Fibroblast of villous mesenchyme (primary cell): ENCODE measurements around the gene NAA10. TPM values are rescaled to one million over a fixed set of nuclear protein-coding genes. Genes with fewer than 3 reads are reported as not detected.
A peak's percentile ranks its signal among the peaks of the same experiment; 100 is the strongest.

ENCODE experiments used
- DNase-seq: peaks from one replicate; pipeline ENCODE4 v3.0.0-alpha.2; 2010; ENCODE audit warnings: low read depth
- H3K4me3 ChIP-seq: 2 replicates; pipeline ENCODE4 v1.5.1; 2011; ENCODE audit warnings: low read depth, mild to moderate bottlenecking, low read length
- total RNA-seq: library from RNA; depleted of rRNA; stranded (reverse); fragments of >200 nt; gene quantifications from 2 replicates; pipeline ENCODE4 v1.2.3, GENCODE V29; 2012
- TF ChIP-seq, protein P1 (sequence below): IDR thresholded peaks from 2 replicates; pipeline ENCODE4 v1.5.1; 2012; ENCODE audit warnings: low read depth, mild to moderate bottlenecking, low read length; ENCODE audit not compliant: insufficient read depth

The NAA10 gene
- total RNA-seq, 1 donor, result 62.2 TPM

DNA sequence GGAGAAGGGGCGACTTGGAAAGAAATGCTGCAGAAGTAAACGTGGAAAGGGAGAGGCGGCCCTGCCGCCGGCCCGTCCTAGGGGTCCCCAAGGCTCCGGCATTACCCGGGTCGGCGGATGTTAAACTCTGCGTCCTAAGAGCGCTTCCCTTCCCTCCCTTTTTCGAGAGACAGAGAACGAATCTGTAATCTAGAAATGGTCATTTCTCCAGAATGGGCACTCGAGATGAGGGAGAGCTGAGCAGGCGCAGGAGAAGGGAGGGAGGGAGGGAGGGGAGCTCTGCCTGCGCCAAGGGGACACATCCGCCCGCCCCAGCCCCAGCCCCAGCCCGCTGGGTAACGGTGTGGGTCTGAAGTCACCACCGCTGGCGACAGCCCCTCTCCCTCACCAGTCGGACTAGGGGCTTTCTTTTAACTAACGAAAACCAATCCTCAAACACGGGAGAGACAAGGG, 35.1 kb upstream of the NAA10 start:
- peak; percentile 38 for DNase-seq
- peak overlapping the region; percentile 88 for H3K4me3 ChIP-seq
- TF ChIP-seq, protein P1, sequence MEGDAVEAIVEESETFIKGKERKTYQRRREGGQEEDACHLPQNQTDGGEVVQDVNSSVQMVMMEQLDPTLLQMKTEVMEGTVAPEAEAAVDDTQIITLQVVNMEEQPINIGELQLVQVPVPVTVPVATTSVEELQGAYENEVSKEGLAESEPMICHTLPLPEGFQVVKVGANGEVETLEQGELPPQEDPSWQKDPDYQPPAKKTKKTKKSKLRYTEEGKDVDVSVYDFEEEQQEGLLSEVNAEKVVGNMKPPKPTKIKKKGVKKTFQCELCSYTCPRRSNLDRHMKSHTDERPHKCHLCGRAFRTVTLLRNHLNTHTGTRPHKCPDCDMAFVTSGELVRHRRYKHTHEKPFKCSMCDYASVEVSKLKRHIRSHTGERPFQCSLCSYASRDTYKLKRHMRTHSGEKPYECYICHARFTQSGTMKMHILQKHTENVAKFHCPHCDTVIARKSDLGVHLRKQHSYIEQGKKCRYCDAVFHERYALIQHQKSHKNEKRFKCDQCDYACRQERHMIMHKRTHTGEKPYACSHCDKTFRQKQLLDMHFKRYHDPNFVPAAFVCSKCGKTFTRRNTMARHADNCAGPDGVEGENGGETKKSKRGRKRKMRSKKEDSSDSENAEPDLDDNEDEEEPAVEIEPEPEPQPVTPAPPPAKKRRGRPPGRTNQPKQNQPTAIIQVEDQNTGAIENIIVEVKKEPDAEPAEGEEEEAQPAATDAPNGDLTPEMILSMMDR, result no peak

DNA sequence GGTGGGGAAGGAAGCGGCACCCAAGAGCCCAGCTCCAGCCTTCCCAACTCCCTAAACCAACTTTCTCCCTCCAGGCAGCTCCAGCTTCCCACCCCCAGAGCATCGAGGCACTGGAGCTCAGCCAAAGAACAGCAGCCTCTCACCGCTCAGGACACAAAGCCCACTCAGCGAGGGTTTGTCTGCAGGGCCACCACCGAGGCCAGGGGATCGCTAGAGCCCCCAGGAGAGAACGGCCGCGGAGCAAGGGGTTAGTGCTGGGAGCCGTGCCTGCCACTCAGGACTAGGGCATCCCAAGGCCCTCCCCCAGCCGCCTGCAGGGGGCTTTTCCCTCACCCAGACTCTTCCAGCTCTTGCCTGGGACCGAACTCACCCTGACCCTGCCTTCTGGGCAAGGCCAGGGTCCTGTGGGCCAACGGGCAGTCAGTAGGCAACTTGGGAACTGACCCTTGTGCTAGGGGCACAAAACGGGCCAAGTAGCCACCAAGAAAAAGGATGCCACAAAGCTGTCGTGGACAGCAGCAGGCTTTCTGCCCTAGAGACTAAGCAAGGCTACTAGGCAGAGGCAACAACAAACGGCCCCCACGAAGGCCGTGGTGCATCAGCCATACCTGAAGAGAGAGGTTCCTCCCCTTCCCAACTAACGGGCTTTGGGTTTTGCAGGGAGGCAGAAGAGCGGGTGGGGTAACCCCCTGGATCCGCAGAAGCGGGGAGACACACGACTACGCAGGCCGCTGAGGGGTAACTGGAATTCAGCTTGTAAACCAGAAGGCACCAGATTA, 34.5 kb upstream of the NAA10 start:
- peak overlapping the region; percentile 88 for H3K4me3 ChIP-seq
- TF ChIP-seq, protein P1, result no peak
- no peak for DNase-seq

DNA sequence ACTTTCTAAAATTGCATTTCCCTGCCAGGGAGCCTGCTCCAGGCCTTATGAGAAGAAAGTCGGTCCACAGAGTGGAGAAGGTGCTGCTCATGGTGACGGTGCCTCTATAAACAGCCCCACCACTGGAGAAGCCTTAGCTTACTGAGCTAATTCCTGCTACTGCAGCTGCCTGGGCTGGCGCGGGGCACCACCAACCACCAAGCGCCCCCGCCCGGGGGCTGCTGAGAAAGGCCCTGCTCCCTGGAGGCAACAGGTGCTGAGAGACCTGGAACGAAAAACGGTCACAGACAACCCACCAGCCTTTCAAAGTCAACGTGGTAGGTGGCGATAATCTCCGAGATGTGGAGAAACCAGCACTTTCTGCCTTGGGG, 33.9 kb upstream of the NAA10 start:
- TF ChIP-seq, protein P1, result no peak
- no peak for DNase-seq
- H3K4me3 ChIP-seq, result peak overlapping the region; percentile 88

DNA sequence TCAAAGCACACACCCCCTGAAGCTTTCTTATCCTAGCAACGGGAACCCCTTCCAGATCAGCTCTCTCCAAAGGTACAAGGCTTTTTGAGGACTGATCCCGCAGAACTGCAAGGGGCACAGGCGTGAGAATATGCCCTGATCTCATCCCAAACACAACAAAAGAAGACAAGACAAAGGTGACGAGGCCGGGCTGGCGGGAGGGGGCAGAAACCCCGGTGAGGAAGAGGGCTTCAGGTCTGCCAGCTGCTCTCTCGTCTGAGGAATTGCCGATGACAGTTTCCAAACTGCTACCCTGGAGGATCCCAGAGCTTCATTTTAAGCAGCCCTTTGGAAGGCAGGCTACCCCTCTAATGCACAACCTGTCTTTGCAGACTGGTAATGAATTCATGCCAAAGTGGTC, 33.4 kb upstream of the NAA10 start:
- no peak for DNase-seq
- TF ChIP-seq, protein P1, result no peak
- H3K4me3 ChIP-seq, result peak overlapping the region; percentile 88

DNA sequence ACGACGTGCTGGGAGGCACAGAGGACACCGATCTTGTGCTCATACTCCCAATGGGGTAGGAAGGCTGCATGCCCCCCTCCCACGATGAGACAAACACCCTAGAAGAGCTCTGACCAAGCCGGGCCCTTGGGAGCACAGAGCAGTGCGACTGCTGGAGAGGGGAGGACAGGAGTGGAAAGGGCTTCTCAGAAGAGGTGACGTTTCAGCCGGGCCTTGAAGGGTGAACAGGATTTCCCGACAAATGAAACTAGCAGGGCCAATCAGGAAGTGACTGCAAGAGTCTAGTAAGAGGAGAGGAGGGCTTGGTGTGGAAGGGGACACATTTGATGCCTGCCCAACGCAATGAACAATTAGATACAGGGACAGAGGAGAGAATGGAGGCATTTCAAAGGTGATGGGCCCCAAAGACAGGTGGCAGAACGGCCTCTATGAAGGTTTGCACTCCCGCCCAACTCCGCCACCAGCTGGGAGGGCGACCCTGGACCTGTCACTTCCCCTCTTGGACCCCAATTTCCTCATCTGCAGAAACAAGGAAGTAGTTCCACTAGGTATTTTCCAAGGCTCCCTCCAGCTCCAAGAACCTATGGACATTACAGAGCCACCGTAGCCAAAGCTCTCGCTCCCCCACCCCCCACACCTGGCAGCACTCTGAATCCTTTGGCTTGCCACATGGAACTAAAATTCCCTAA, 32.8 kb upstream of the NAA10 start:
- TF ChIP-seq, protein P1, result no peak
- no peak for DNase-seq
- H3K4me3 ChIP-seq, result no peak overlapping the region

DNA sequence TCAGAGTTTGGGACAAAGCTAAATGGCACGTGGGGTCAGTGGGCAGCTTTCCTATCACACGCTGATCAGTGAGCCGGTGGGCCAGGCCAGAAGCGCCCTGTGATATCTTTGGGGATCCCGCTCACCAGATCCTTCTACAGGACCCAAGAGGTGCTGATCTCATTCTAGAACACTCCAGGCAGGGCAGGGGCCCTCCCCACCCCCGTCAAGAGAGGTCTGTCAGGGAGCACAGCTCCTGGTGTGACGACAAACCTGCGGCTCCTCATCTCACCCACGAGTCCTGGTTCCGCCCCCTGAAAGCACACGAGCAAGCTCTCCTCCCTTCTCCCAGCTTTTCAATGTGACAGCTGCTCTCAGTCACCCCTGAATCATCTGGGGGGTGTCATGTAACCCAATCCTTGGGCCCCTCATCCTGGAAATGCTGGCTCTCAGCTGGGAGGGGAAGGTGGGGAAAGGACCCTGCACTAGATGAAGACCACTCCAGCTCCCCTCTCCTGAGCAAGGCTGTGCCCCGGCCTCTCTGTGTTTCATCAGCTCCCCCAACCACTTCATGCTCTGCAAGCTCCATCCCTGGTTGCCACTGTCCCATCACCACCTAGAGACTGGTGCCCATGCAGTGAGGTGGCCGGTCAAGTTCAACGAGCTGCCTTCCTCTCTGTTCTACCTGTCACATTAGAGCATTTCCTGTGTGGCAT, 32.2 kb upstream of the NAA10 start:
- DNase-seq, result no peak
- TF ChIP-seq, protein P1, result no peak
- H3K4me3 ChIP-seq, result no peak overlapping the region
